Measurements from ENCODE around the gene KIAA0408.

Gene KIAA0408

GRCh38 chr6:127459231-127459641 is at the start of gene KIAA0408:
TSS of gene KIAA0408 (minus strand) at chr6:127459389. CDS start at chr6:127453981, 5,408 bp downstream.
- DNase-seq (ENCODE audit: low spot score): peak; percentile 41

DNA sequence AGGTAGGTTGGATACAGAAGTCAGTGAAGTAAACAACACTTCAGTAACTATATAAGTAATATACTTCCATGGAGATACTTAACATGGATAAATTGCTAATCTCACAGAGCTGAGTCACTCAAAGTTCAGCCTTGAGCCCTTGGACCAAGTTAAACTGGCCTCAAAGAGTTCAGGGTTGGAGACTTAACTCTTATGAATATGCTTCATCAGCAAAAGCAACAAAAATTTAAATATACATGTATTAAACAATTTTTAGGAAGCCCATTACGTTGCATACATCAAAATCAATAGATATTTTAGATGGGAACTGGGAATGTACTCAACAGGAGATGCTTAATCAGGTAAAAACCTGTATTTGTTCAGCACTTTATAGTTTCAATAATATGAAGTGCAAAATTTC is 47.7 kb upstream of the KIAA0408 start:
- no peak for DNase-seq (ENCODE audit: low spot score)

GRCh38 chr6:127503022-127503421 is 43.8 kb upstream of the KIAA0408 start:
- DNase-seq (ENCODE audit: low spot score): no peak

GRCh38 chr6:127497410-127497809 is 38.2 kb upstream of the KIAA0408 start:
- no peak for DNase-seq (ENCODE audit: low spot score)

- no peak for DNase-seq (ENCODE audit: low spot score)
Observed at GRCh38 chr6:127496471-127496870, 37.3 kb upstream of the KIAA0408 start.

- no peak for DNase-seq (ENCODE audit: low spot score)
Observed at GRCh38 chr6:127494240-127494767, 35.1 kb upstream of the KIAA0408 start.

DNA sequence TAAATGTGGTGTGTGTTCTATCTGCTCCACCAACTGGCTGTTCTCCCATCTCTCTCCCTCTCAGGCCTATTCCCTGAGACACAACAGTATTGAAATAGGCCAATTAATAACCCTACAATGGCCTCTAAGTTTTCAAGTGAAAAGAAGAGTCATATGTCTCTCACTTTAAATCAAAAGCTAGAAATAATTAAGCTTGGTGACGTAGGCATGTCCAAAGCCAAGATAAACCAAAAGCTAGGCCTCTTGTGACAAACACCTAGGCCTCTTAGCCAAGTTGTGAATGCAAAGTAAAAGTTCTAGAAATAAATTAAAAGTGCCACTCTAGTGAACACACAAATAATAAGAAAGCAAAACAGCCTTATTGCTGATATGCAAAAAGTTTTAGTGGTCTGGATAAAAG is 30.1 kb upstream of the KIAA0408 start:
- DNase-seq (ENCODE audit: low spot score): no peak

GRCh38 chr6:127486934-127487333 is 27.7 kb upstream of the KIAA0408 start:
- peak; percentile 26 for DNase-seq (ENCODE audit: low spot score)

GRCh38 chr6:127484212-127484863 is 25.1 kb upstream of the KIAA0408 start:
- DNase-seq (ENCODE audit: low spot score): peak; percentile 35

- DNase-seq (ENCODE audit: low spot score): no peak
Observed at GRCh38 chr6:127483399-127484055, 24.3 kb upstream of the KIAA0408 start.

- no peak for DNase-seq (ENCODE audit: low spot score)
Observed at GRCh38 chr6:127482325-127482724, 23.1 kb upstream of the KIAA0408 start.

- DNase-seq (ENCODE audit: low spot score): no peak
Observed at GRCh38 chr6:127481628-127482027, 22.4 kb upstream of the KIAA0408 start.

- DNase-seq (ENCODE audit: low spot score): no peak
Observed at GRCh38 chr6:127481111-127481510, 21.9 kb upstream of the KIAA0408 start.

DNA sequence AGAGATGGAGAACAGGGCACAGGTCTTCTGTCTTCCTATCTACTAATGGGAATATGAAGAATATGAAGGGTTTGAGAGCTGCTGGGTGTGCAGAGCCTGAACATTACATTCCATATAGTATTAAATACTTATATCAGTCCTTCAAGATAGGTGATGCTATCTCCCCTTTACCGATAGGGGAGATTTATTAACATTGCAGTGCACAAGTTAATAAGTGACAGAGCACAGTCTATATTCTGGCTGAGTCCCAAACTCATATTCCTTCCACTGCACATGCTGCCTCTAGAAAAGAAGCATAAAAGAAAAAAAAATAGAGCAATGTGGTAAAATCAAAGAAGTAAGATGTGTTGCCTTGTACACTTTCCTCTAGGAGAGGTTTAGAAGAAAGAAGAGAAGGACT is 18.5 kb upstream of the KIAA0408 start:
- no peak for DNase-seq (ENCODE audit: low spot score)

DNA sequence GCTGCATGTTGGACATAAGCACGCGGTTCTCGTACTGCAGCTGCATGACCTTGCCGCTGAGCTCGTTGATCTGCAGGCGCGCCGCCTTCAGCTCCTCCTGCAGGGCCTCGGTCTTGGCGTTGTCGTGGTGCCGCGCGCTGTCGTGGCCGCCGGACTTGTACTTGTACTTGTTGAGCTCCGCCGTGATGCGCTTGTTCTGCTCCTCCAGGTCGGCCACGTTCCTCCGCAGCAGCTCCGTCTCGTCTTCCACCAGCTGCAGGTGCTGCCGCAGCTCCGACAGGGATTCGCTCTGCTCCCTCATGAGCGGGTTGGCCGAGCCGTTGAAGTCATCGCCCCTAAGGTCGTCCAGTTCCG is 16.6 kb upstream of the KIAA0408 start:
- no peak for DNase-seq (ENCODE audit: low spot score)

DNA sequence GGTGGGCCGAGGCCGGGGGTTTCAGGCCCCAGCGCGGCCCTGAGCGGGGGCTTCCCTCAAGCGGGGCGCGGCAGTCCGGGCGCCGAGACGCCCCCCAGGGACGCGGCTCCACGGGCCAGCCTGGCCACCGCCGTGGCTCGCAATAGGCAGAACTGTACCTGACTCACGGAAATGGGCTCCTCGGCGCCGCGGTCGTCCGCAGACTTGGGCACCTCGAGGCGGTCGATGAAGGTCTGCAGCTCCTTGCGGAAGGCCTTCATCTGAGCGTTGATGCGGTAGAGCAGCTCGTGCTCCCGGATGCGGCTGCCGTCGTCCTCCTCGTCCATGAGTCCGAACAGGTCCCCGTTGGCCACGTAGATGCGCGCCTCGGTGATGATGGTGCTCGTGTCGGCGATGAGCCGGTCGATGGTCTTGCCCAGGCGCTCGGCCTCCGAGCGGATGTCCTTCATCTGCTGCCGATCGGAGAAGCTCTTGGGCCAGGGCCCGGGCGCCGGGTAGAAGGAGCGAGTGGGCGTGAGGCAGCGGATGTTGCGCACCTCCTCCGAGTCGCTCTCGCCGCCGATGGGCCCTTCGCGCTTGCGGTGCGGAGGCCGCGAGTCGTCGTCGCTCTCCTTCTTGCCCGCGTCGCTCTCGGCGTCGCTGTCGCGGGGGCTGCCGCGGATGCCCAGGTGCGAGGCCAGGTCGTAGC is 16.1 kb upstream of the KIAA0408 start:
- DNase-seq (ENCODE audit: low spot score): no peak

GRCh38 chr6:127471379-127472255 is 12.4 kb upstream of the KIAA0408 start:
- no peak for DNase-seq (ENCODE audit: low spot score)

GRCh38 chr6:127468936-127469335 is 9.7 kb upstream of the KIAA0408 start:
- DNase-seq (ENCODE audit: low spot score): no peak

- DNase-seq (ENCODE audit: low spot score): no peak
Observed at GRCh38 chr6:127466416-127466815, 7.2 kb upstream of the KIAA0408 start.

GRCh38 chr6:127464881-127465459 is 5.8 kb upstream of the KIAA0408 start:
- peak; percentile 75 for DNase-seq (ENCODE audit: low spot score)

GRCh38 chr6:127464161-127464880 is 5.1 kb upstream of the KIAA0408 start:
- no peak for DNase-seq (ENCODE audit: low spot score)

Measured in globus pallidus (tissue), 1 donor.